Measurements from ENCODE around the gene KRCC1.

KRCC1 gene

DNA sequence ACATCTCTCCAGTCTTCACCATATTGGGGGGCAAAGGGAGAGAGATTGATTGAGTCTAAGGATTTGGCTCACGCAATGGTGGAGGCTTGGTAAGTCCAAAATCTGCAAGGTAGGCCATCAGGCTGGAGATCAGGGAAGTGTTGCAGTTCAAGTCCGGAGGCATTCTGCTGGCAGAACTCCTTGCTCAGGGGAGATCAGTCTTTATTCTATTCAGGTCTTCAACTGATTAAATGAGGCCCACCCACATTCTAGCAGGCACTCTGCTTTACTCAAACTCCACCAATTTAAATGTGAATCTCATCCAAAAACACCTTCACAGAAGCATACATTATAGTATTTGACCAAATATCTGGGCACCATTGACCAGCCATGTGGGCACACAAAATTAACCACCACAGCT, 33.4 kb upstream of the KRCC1 start:
- DNase-seq (ENCODE audit: low read depth), result no peak
- no peak overlapping the region for H3K4me3 ChIP-seq (ENCODE audit: low read length)
- no peaks in the 10 kb centered on the region for H3K4me1 ChIP-seq (ENCODE audit: control insufficient read depth, insufficient read depth, low read length)
- no peaks in the 10 kb centered on the region for H3K36me3 ChIP-seq (ENCODE audit: control insufficient read depth, insufficient read depth, low read length, severe bottlenecking)
- H3K27me3 ChIP-seq (replicated peaks; ENCODE audit: control insufficient read depth, insufficient read depth, low read length), result peaks cover 11% of the 10 kb centered on the region
- H3K9me3 ChIP-seq (ENCODE audit: control insufficient read depth, low read length), result no peaks in the 10 kb centered on the region
- H3K9ac ChIP-seq (ENCODE audit: low read length), result no peak overlapping the region

DNA sequence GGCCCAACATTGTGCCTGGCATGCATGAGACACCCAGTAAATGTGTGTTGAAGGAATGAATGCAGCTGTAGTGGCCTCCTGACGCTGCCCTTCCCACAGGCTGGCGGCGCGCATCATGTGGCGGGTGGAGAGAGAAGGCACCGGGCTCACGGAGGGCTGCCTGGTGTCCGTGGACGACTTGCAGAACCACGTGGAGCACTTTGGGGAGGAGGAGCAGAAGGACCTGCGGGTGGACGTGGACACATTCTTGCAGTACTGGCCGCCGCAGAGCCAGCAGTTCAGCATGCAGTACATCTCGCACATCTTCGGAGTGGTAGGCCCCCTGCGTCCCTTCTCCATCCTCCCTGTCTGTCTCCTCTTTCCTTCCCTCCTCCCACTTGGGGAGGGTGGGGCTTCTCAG, 32.2 kb upstream of the KRCC1 start:
- Histone ChIP-seq H3K9ac (ENCODE audit: low read length) (no peak overlapping the region), H3K27me3 (replicated peaks; ENCODE audit: control insufficient read depth, insufficient read depth, low read length) (peaks cover 12% of the 10 kb centered on the region), H3K4me3 (ENCODE audit: low read length) (no peak overlapping the region), H3K9me3 (ENCODE audit: control insufficient read depth, low read length) (no peaks in the 10 kb centered on the region), H3K36me3 (ENCODE audit: control insufficient read depth, insufficient read depth, low read length, severe bottlenecking) (no peaks in the 10 kb centered on the region), H3K4me1 (ENCODE audit: control insufficient read depth, insufficient read depth, low read length) (no peaks in the 10 kb centered on the region)
- no peak for DNase-seq (ENCODE audit: low read depth)

DNA sequence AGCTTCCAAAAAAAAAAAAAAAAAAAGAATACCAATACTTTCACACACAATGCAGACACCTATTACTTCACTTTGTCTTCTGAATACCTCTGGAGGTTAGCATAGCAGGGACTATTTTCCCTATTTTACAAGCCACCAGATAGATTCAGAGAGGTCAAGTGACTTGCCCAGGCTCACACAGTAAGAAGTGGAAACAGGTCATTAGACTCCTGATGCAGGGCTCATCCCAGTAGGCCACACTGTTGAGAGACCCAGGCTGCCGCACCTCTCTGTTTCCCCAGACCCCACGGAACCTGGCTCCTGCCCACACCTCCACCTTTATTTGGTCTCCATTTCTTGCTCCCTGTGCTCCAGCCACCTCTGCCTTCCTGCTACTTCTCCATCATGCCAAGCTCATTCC, 31.5 kb upstream of the KRCC1 start:
- no peaks in the 10 kb centered on the region for H3K9me3 ChIP-seq (ENCODE audit: control insufficient read depth, low read length)
- H3K9ac ChIP-seq (ENCODE audit: low read length), result no peak overlapping the region
- no peaks in the 10 kb centered on the region for H3K36me3 ChIP-seq (ENCODE audit: control insufficient read depth, insufficient read depth, low read length, severe bottlenecking)
- H3K4me1 ChIP-seq (ENCODE audit: control insufficient read depth, insufficient read depth, low read length), result no peaks in the 10 kb centered on the region
- H3K27me3 ChIP-seq (replicated peaks; ENCODE audit: control insufficient read depth, insufficient read depth, low read length), result peaks cover 15% of the 10 kb centered on the region
- DNase-seq (ENCODE audit: low read depth), result no peak
- H3K4me3 ChIP-seq (ENCODE audit: low read length), result no peak overlapping the region

DNA sequence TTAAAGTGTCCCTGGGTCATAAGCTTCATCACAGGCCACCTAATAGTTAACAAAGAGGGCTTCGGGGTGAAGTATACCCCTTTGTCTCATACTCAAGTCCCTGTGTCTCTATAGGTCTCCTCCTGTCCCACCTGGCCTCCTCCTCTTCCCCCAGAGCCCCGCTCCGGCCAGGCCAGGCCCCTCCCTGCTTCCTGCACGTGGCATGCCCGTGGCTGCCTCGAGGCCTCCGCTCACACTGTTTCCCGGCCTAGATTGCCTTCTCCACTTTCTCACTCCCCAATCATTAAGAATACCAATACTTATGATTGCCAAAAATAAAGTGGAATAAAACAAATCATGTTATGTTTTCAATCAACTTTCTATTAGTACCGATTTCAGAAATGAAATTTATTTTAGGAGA, 30.8 kb upstream of the KRCC1 start:
- Histone ChIP-seq H3K9me3 (ENCODE audit: control insufficient read depth, low read length) (no peaks in the 10 kb centered on the region), H3K4me1 (ENCODE audit: control insufficient read depth, insufficient read depth, low read length) (no peaks in the 10 kb centered on the region), H3K36me3 (ENCODE audit: control insufficient read depth, insufficient read depth, low read length, severe bottlenecking) (no peaks in the 10 kb centered on the region), H3K9ac (ENCODE audit: low read length) (no peak overlapping the region), H3K27me3 (replicated peaks; ENCODE audit: control insufficient read depth, insufficient read depth, low read length) (peaks cover 15% of the 10 kb centered on the region), H3K4me3 (ENCODE audit: low read length) (no peak overlapping the region)
- no peak for DNase-seq (ENCODE audit: low read depth)

DNA sequence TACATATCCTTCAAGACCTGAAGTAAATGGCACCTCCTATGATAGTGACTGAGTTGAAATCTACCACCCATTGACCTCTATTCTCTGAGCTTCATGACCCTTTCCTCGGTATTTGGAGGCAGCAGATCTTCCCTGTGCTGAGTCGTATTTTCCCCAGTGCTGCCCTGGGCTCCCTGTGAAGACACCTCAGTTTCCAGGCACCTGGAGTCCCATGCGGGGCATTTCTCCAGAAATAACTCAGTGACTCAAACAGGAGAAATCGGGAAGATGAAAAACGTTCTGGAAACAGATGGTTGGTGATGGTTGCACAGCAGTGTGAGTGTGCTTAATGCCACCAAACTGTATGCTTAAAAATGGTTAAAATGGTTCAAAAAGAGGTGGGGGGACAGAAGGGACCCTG, 30.0 kb upstream of the KRCC1 start:
- H3K27me3 ChIP-seq (replicated peaks; ENCODE audit: control insufficient read depth, insufficient read depth, low read length), result peaks cover 15% of the 10 kb centered on the region
- no peak for DNase-seq (ENCODE audit: low read depth)

DNA sequence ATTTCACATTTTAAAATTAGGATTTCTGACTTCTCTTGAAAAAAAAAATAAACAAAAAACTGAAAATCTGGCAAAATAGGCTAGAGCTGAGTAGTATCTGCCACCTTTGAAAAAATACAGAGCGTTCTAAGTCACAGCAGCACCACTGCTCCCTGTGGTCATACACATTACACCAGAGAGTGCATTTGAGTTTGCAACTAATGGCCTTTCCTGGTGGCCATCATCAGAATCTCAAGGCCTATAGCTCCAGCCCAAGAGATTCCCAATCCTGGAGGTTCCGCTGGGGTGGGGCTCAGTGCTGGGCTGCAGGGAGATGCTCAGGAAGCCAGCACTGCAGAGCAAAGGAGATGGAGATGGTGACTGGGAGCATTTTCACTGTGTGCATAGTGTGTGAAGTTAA, 29.5 kb upstream of the KRCC1 start:
- no peaks in the 10 kb centered on the region for H3K9me3 ChIP-seq (ENCODE audit: control insufficient read depth, low read length)
- H3K9ac ChIP-seq (ENCODE audit: low read length), result no peak overlapping the region
- no peak for DNase-seq (ENCODE audit: low read depth)
- no peaks in the 10 kb centered on the region for H3K36me3 ChIP-seq (ENCODE audit: control insufficient read depth, insufficient read depth, low read length, severe bottlenecking)
- no peak overlapping the region for H3K4me3 ChIP-seq (ENCODE audit: low read length)
- H3K27me3 ChIP-seq (replicated peaks; ENCODE audit: control insufficient read depth, insufficient read depth, low read length), result peaks cover 15% of the 10 kb centered on the region
- no peaks in the 10 kb centered on the region for H3K4me1 ChIP-seq (ENCODE audit: control insufficient read depth, insufficient read depth, low read length)

More for the DNA sequence above, 30.0 kb upstream of the KRCC1 start:
- no peak overlapping the region for H3K4me3 ChIP-seq (ENCODE audit: low read length)
- H3K9ac ChIP-seq (ENCODE audit: low read length), result no peak overlapping the region
- H3K9me3 ChIP-seq (ENCODE audit: control insufficient read depth, low read length), result no peaks in the 10 kb centered on the region
- H3K4me1 ChIP-seq (ENCODE audit: control insufficient read depth, insufficient read depth, low read length), result no peaks in the 10 kb centered on the region
- H3K36me3 ChIP-seq (ENCODE audit: control insufficient read depth, insufficient read depth, low read length, severe bottlenecking), result no peaks in the 10 kb centered on the region

DNA sequence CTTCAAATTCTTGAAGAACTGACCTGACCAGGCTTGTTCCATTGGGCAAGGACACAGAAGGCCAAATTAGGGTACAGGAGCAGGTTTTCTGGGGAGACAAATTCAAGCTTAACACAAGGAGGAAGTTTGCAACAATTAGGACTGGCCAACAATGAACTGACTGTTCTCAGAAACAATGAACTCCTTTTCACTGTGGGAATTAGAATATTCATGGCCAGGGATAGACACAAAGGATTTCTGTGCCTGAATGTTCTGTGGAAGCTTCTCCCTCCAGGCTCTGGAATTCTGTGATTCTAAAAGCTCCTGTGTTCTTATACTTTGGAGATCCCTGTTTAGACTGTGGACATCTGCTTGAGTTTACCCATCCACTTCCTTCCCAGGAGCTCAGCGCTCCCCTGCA, 27.2 kb upstream of the KRCC1 start:
- Histone ChIP-seq H3K9ac (ENCODE audit: low read length) (no peak overlapping the region), H3K4me3 (ENCODE audit: low read length) (no peak overlapping the region), H3K27me3 (replicated peaks; ENCODE audit: control insufficient read depth, insufficient read depth, low read length) (peaks cover 15% of the 10 kb centered on the region), H3K4me1 (ENCODE audit: control insufficient read depth, insufficient read depth, low read length) (no peaks in the 10 kb centered on the region), H3K9me3 (ENCODE audit: control insufficient read depth, low read length) (no peaks in the 10 kb centered on the region), H3K36me3 (ENCODE audit: control insufficient read depth, insufficient read depth, low read length, severe bottlenecking) (no peaks in the 10 kb centered on the region)
- DNase-seq (ENCODE audit: low read depth), result no peak

DNA sequence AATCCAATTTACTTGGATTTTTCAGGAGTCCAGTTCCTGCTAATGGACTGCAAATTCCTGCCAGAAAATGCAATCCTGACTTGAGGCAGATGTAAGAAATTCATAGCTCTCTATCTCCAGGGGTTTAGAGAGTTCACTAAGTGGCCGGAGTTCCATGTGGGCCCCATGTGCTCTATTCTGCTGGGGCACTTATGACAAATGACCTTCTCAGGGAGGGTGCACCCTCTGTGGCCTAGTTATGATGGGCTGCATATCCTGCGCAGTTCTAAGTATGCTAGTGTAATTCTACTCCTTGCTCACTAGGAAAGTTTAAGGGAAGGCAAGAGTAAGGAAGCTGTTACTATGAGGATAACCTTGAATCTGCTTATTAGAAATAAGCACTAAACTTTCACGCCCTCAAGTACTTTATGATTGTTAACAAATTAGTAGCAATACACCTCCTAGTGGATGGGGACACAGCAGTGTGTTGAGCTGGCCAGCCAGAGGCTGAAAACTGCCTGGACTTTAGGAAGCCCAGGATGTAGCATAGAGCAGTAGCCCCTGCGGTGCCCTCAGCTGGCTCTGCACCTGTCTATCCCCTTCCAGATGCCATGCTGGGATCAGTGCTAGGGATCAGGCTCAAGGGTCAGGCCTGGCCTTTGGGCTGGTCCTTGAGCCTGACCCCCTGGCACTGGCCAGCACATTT, 26.5 kb upstream of the KRCC1 start:
- peaks cover 15% of the 10 kb centered on the region for H3K27me3 ChIP-seq (replicated peaks; ENCODE audit: control insufficient read depth, insufficient read depth, low read length)
- no peak for DNase-seq (ENCODE audit: low read depth)
- no peak overlapping the region for H3K4me3 ChIP-seq (ENCODE audit: low read length)
- no peak overlapping the region for H3K9ac ChIP-seq (ENCODE audit: low read length)
- no peaks in the 10 kb centered on the region for H3K36me3 ChIP-seq (ENCODE audit: control insufficient read depth, insufficient read depth, low read length, severe bottlenecking)
- H3K9me3 ChIP-seq (ENCODE audit: control insufficient read depth, low read length), result no peaks in the 10 kb centered on the region
- H3K4me1 ChIP-seq (ENCODE audit: control insufficient read depth, insufficient read depth, low read length), result no peaks in the 10 kb centered on the region

DNA sequence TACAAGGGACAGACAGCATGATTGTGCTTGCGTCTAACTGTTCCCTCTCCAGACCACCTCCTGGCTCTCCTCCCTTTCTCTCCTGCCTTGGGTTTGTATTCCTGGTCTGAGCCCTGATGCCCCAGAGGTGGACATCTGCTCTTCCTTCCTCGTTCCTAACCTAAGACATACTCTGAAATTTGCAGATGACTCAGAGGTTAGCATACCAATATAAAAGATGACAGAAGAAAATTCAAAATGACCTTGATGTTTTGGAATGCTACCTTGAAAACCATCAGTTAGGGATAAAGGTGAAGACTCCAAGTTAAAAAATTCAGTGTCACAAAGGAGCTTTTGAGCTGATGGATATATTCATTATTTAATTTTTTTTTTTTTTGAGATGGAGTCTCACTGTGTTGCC, 25.0 kb upstream of the KRCC1 start:
- Histone ChIP-seq H3K36me3 (ENCODE audit: control insufficient read depth, insufficient read depth, low read length, severe bottlenecking) (no peaks in the 10 kb centered on the region), H3K4me1 (ENCODE audit: control insufficient read depth, insufficient read depth, low read length) (no peaks in the 10 kb centered on the region), H3K9ac (ENCODE audit: low read length) (no peak overlapping the region), H3K4me3 (ENCODE audit: low read length) (no peak overlapping the region), H3K9me3 (ENCODE audit: control insufficient read depth, low read length) (no peaks in the 10 kb centered on the region), H3K27me3 (replicated peaks; ENCODE audit: control insufficient read depth, insufficient read depth, low read length) (peaks cover 15% of the 10 kb centered on the region)
- no peak for DNase-seq (ENCODE audit: low read depth)

DNA sequence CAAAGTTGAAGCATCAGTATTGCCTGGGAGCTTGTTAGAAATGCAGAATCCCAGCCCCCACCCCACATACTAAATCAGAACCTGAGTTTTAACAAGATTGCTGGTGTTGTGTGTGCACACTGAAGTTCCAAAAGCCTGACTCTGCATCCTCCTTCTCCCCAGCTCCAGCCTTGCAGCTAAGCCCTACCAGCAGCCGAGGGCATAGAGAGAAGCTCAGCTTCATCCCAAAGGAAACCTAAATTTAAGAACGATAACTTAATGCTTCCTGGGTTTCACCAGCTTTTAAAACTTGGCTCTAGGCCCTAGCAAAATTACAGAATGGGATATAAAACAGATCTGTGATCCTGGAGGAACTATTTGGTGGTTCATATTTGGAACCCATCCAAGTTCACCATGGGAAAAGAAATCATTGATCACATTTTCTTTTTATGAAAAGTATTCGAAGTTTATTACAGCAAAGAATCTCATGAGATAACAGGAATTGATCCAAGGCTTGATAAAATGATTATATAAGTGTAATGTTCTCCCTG, 23.1 kb upstream of the KRCC1 start:
- Histone ChIP-seq H3K4me3 (ENCODE audit: low read length) (no peak overlapping the region), H3K9me3 (ENCODE audit: control insufficient read depth, low read length) (no peaks in the 10 kb centered on the region), H3K4me1 (ENCODE audit: control insufficient read depth, insufficient read depth, low read length) (no peaks in the 10 kb centered on the region), H3K27me3 (replicated peaks; ENCODE audit: control insufficient read depth, insufficient read depth, low read length) (peaks cover 10% of the 10 kb centered on the region), H3K9ac (ENCODE audit: low read length) (no peak overlapping the region), H3K36me3 (ENCODE audit: control insufficient read depth, insufficient read depth, low read length, severe bottlenecking) (no peaks in the 10 kb centered on the region)
- DNase-seq (ENCODE audit: low read depth), result no peak

DNA sequence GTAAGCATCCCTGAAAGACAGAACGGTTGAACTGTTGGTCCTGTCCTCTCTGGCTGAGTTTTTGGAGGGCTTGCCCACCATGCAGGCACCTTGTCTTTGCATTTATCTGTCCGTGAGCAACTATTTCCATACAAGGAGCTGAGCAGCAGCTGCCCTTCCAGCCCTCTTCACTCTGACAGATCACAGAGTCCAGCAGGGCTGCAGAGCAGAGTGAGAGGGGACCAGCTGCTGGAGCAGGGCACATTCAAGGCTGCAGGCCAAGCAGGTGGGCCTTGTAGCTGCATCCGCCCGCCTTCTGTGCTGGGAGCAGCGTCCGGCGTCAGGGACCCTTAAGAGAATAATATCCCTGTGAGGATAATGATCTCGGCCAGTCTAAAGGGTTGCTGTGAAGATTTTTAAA, 21.5 kb upstream of the KRCC1 start:
- H3K27me3 ChIP-seq (replicated peaks; ENCODE audit: control insufficient read depth, insufficient read depth, low read length), result no peaks in the 10 kb centered on the region
- no peaks in the 10 kb centered on the region for H3K4me1 ChIP-seq (ENCODE audit: control insufficient read depth, insufficient read depth, low read length)
- H3K4me3 ChIP-seq (ENCODE audit: low read length), result no peak overlapping the region
- H3K9ac ChIP-seq (ENCODE audit: low read length), result no peak overlapping the region
- H3K36me3 ChIP-seq (ENCODE audit: control insufficient read depth, insufficient read depth, low read length, severe bottlenecking), result no peaks in the 10 kb centered on the region
- no peak for DNase-seq (ENCODE audit: low read depth)
- no peaks in the 10 kb centered on the region for H3K9me3 ChIP-seq (ENCODE audit: control insufficient read depth, low read length)

DNA sequence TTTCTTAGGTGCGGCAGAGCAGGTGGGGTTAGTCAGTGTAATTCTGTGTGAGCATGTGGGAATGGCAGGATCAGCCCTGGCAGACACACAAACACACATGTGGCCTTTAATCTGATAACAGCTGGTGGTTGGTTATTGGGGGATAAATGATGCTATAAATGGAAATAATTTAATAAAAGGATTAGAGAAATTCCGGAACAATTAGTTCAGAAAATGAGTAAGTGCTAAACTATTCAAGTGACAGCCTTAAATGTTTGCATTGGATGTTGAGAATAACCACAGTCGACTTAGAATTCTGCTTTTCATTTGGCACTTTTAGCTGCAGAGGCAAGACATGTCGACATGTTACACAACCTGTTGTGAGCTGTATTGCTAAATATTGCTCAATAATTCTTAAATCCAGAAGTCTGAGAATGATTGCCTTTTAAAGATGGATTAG, 19.3 kb upstream of the KRCC1 start:
- no peaks in the 10 kb centered on the region for H3K27me3 ChIP-seq (replicated peaks; ENCODE audit: control insufficient read depth, insufficient read depth, low read length)
- H3K4me1 ChIP-seq (ENCODE audit: control insufficient read depth, insufficient read depth, low read length), result no peaks in the 10 kb centered on the region
- no peaks in the 10 kb centered on the region for H3K36me3 ChIP-seq (ENCODE audit: control insufficient read depth, insufficient read depth, low read length, severe bottlenecking)
- DNase-seq (ENCODE audit: low read depth), result peak; percentile 93
- no peaks in the 10 kb centered on the region for H3K9me3 ChIP-seq (ENCODE audit: control insufficient read depth, low read length)
- H3K9ac ChIP-seq (ENCODE audit: low read length), result no peak overlapping the region
- H3K4me3 ChIP-seq (ENCODE audit: low read length), result no peak overlapping the region
